ENCODE measurements around the gene LRRC8D.

DNA sequence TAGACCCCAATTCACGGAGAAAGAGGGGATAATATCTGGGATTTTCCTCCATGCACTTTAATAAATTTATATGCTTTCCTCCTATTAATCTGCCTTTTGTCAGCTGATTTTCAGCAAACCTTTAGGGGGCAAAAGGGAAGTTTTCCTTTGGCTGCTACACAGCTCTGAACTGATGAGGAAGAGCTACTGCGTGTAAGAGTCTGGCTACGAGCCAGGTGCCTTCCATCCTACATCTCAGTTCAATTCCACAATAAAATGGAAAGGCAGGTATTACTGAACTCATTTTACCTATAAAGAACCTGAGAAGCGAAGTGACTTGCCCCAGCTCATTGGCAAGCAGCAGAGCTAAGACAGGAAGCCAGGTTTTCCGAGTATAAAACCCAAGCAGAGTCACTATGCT lies 145.8 kb downstream of the LRRC8D start:
- TF ChIP-seq, protein P1, sequence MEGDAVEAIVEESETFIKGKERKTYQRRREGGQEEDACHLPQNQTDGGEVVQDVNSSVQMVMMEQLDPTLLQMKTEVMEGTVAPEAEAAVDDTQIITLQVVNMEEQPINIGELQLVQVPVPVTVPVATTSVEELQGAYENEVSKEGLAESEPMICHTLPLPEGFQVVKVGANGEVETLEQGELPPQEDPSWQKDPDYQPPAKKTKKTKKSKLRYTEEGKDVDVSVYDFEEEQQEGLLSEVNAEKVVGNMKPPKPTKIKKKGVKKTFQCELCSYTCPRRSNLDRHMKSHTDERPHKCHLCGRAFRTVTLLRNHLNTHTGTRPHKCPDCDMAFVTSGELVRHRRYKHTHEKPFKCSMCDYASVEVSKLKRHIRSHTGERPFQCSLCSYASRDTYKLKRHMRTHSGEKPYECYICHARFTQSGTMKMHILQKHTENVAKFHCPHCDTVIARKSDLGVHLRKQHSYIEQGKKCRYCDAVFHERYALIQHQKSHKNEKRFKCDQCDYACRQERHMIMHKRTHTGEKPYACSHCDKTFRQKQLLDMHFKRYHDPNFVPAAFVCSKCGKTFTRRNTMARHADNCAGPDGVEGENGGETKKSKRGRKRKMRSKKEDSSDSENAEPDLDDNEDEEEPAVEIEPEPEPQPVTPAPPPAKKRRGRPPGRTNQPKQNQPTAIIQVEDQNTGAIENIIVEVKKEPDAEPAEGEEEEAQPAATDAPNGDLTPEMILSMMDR (IDR thresholded peaks at IDR 0.05): no peak
- no peak for TF ChIP-seq POLR2A (IDR thresholded peaks at IDR 0.05)
- no peak for TF ChIP-seq POLR2AphosphoS5 (IDR thresholded peaks at IDR 0.05)
